Upper lobe of left lung (tissue), 6 donors: ENCODE measurements around the gene EVA1A. TPM values are rescaled to one million over a fixed set of nuclear protein-coding genes. Genes with fewer than 3 reads are reported as not detected.

Source experiments
- ATAC-seq, 2 donors: fragments of 200-7000 bp; cut with Tn5 transposase; one replicate each; pipeline ENCODE4 v1.9.1; 2022; ENCODE audit warnings: mild to moderate bottlenecking in 2 of 2, moderate library complexity in 2 of 2; ENCODE audit not compliant: low FRiP score in 2 of 2
- DNase-seq, 2 donors: peaks; one replicate each; pipeline ENCODE4 v3.0.0-alpha.2; 2019 to 2020
- H3K27ac ChIP-seq, 4 donors: fragments of 200-600 bp; sonication (generic); one replicate each; pipeline ENCODE4 v1.5.1; 2016 to 2019
- H3K27me3 ChIP-seq, 4 donors: fragments of 200-600 bp; sonication (generic); one replicate each; pipeline ENCODE4 v1.5.1; 2017 to 2019
- H3K36me3 ChIP-seq, 4 donors: fragments of 200-600 bp; sonication (generic); one replicate each; pipeline ENCODE4 v1.5.1; 2016 to 2019
- H3K4me1 ChIP-seq, 4 donors: fragments of 200-600 bp; sonication (generic); one replicate each; pipeline ENCODE4 v1.5.1; 2018 to 2019
- H3K4me3 ChIP-seq, 4 donors: fragments of 200-600 bp; sonication (generic); one replicate each; pipeline ENCODE4 v1.5.1; 2017 to 2019; ENCODE audit warnings: mild to moderate bottlenecking in 2 of 4, moderate library complexity in 1 of 4
- H3K9me3 ChIP-seq, 4 donors: fragments of 200-600 bp; sonication (generic); one replicate each; pipeline ENCODE4 v1.5.1; 2018 to 2019
- CTCF ChIP-seq, 6 experiments: fragments of 450-650 bp in 4 of 6; fragments of 200-600 bp in 2 of 6; sonication (generic) in 2 of 6; IDR thresholded peaks; one replicate each; pipeline ENCODE4 v1.5.1; 2016 to 2019; ENCODE audit warnings: antibody characterized with exemption in 6 of 6
- EP300 ChIP-seq, 4 donors: sonication (generic); formaldehyde crosslinking; IDR thresholded peaks; one replicate each; pipeline ENCODE4 v1.5.1; 2017; ENCODE audit warnings: antibody characterized with exemption in 4 of 4, control low read depth in 2 of 4
- POLR2A ChIP-seq, 4 donors: fragments of 450-650 bp; IDR thresholded peaks; one replicate each; pipeline ENCODE4 v1.5.1; 2016 to 2017; ENCODE audit warnings: antibody characterized with exemption in 4 of 4, mild to moderate bottlenecking in 2 of 4
- POLR2AphosphoS5 ChIP-seq, 2 donors: sonication (generic); formaldehyde crosslinking; IDR thresholded peaks; one replicate each; pipeline ENCODE4 v1.5.1; 2017; ENCODE audit warnings: antibody characterized with exemption in 2 of 2
- WGBS, 2 donors: methylation state at CpG; one replicate each; pipeline ENCODE4 v1.1.5; 2017 to 2018; 5-methylcytosine and 5-hydroxymethylcytosine counted together
- total RNA-seq, 6 donors: library from RNA; depleted of rRNA in 4 of 6; stranded (reverse); fragments of >200 nt in 4 of 6; gene quantifications; one replicate each; pipeline versions ENCODE4 v1.1.0 to v1.2.1, GENCODE V29; 2016 to 2021
- donor health status: DM: no; HTN: no; CAD: no; lungs with moderate emphysema.
- donor health status: DM: no; HTN: yes; CAD: no; lungs with severe emphysema.

EVA1A gene
- total RNA-seq, 6 donors from 2014 or later, result 30.4 to 96.9 (median 55.0) TPM

GRCh38 chr2:75565472-75566462 lies 5.0 kb upstream of the EVA1A start:
- Histone ChIP-seq H3K27me3 (peaks cover 0 to 3% (median 0%) of the 10 kb centered on the region in 4 donors), H3K9me3 (no peaks in the 10 kb centered on the region), H3K36me3 (no peaks in the 10 kb centered on the region), H3K27ac (no peak overlapping the region), H3K4me3 (no peak overlapping the region), H3K4me1 (peaks cover 4 to 15% (median 7%) of the 10 kb centered on the region in 4 donors)
- ATAC-seq (no peak), DNase-seq (no peak)
- TF ChIP-seq CTCF (IDR thresholded peaks at IDR 0.05), result no peak
- TF ChIP-seq EP300 (IDR thresholded peaks at IDR 0.05), result no peak
- no peak for TF ChIP-seq POLR2A (IDR thresholded peaks at IDR 0.05)
- no peak for TF ChIP-seq POLR2AphosphoS5 (IDR thresholded peaks at IDR 0.05)
- WGBS, 2 donors, result 83 to 87% methylated on average over 8 of the region's 8 CpGs

GRCh38 chr2:75564713-75565359 lies 4.1 kb upstream of the EVA1A start:
- TF ChIP-seq POLR2A (IDR thresholded peaks at IDR 0.05), result no peak
- no peak for TF ChIP-seq POLR2AphosphoS5 (IDR thresholded peaks at IDR 0.05)
- TF ChIP-seq CTCF (IDR thresholded peaks at IDR 0.05), result no peak
- no peak for TF ChIP-seq EP300 (IDR thresholded peaks at IDR 0.05)
- 67 to 70% methylated on average over 4 of the region's 4 CpGs for WGBS, 2 donors
- Histone ChIP-seq H3K27me3 (peaks cover 0 to 4% (median 0%) of the 10 kb centered on the region in 4 donors), H3K9me3 (no peaks in the 10 kb centered on the region), H3K4me3 (no peak overlapping the region), H3K27ac (no peak overlapping the region), H3K4me1 (peaks cover 4 to 21% (median 16%) of the 10 kb centered on the region in 4 donors), H3K36me3 (no peaks in the 10 kb centered on the region)
- DNase-seq (no peak), ATAC-seq (no peak)

- TF ChIP-seq CTCF (IDR thresholded peaks at IDR 0.05), result no peak
- TF ChIP-seq EP300 (IDR thresholded peaks at IDR 0.05), result no peak
- no peak for TF ChIP-seq POLR2A (IDR thresholded peaks at IDR 0.05)
- TF ChIP-seq POLR2AphosphoS5 (IDR thresholded peaks at IDR 0.05), result no peak
- Histone ChIP-seq H3K4me3 (no peak overlapping the region), H3K4me1 (peaks cover 4 to 25% (median 18%) of the 10 kb centered on the region in 4 donors), H3K36me3 (no peaks in the 10 kb centered on the region), H3K9me3 (no peaks in the 10 kb centered on the region), H3K27ac (no peak overlapping the region), H3K27me3 (peaks cover 0 to 4% (median 0%) of the 10 kb centered on the region in 4 donors)
- WGBS, 2 donors, result 83 to 86% methylated on average over 8 to 9 of the region's 9 CpGs
- DNase-seq (no peak), ATAC-seq (no peak)
Measured at GRCh38 chr2:75564026-75564688, 3.4 kb upstream of the EVA1A start.

- no peaks in the 10 kb centered on the region for H3K36me3 ChIP-seq
- no peak for TF ChIP-seq POLR2AphosphoS5 (IDR thresholded peaks at IDR 0.05)
- no peak for TF ChIP-seq POLR2A (IDR thresholded peaks at IDR 0.05)
- TF ChIP-seq CTCF (IDR thresholded peaks at IDR 0.05), result no peak
- TF ChIP-seq EP300 (IDR thresholded peaks at IDR 0.05), result no peak
- H3K4me1 ChIP-seq, result peaks cover 4 to 31% (median 20%) of the 10 kb centered on the region in 4 donors
- 75 to 80% methylated on average over 3 of the region's 3 CpGs for WGBS, 2 donors
- H3K4me3 ChIP-seq, result no peak overlapping the region
- no peak overlapping the region for H3K27ac ChIP-seq
- DNase-seq (no peak), ATAC-seq (no peak)
- peaks cover 0 to 4% (median 0%) of the 10 kb centered on the region in 4 donors for H3K27me3 ChIP-seq
- no peaks in the 10 kb centered on the region for H3K9me3 ChIP-seq
Measured at GRCh38 chr2:75563591-75563990, 2.9 kb upstream of the EVA1A start.
